T-cell (primary cell): ENCODE results near the gene CAPN14. TPM values are rescaled to one million over a fixed set of nuclear protein-coding genes. Genes with fewer than 3 reads are reported as not detected.

Experiments
- ATAC-seq, 4 experiments: fragments of 200-7000 bp in 3 of 4; fragments of 150-1000 bp in 1 of 4; cut with Tn5 transposase; replicated peaks in 1 of 4; 1 replicate in 3 of 4; 2 replicates in 1 of 4; pipeline ENCODE4 v1.10.0; 2021; ENCODE audit warnings: moderate library complexity in 3 of 4, mild to moderate bottlenecking in 2 of 4, moderate number of reproducible peaks in 1 of 4
- CTCF ChIA-PET, 2 donors: fragments of 300-600 bp; sonication (Branson Sonifier 250); formaldehyde crosslinking; loops; one replicate each; lab custom pipeline; 2022; ENCODE audit warnings: antibody characterized with exemption in 2 of 2; lab: Charles Lee
- POLR2A ChIA-PET, 2 donors: fragments of 300-600 bp; sonication (Branson Sonifier 250); formaldehyde crosslinking; loops; one replicate each; lab custom pipeline; 2022; ENCODE audit warnings: antibody characterized with exemption in 2 of 2; lab: Charles Lee
- DNase-seq, 35 experiments: peaks; one replicate each; pipeline versions ENCODE4 v3.0.0 to v3.0.0-alpha.2; 2013 to 2023
- H3K27ac ChIP-seq: one replicate; pipeline ENCODE4 v1.5.1; 2013; ENCODE audit warnings: low read length
- H3K27me3 ChIP-seq, 2 experiments: replicated peaks in 1 of 2; 1 replicate in 1 of 2; 2 replicates in 1 of 2; pipeline versions ENCODE4 v1.6.1 to v1.7.0; 2013; ENCODE audit warnings: low read length in 1 of 2, mixed read lengths in 1 of 2; ENCODE audit not compliant: control insufficient read depth in 2 of 2, insufficient read depth in 2 of 2; ENCODE audit errors: extremely low read depth in 1 of 2
- H3K36me3 ChIP-seq, 2 donors: 1 replicate in 1 of 2; 2 replicates in 1 of 2; pipeline versions ENCODE4 v1.6.1 to v1.7.0; 2013; ENCODE audit warnings: low read length in 1 of 2; ENCODE audit not compliant: control insufficient read depth in 2 of 2, insufficient read depth in 1 of 2; ENCODE audit errors: extremely low read depth in 1 of 2
- H3K4me1 ChIP-seq, 2 experiments: 1 replicate in 1 of 2; 2 replicates in 1 of 2; pipeline versions ENCODE4 v1.6.1 to v1.7.0; 2013; ENCODE audit warnings: low read length in 2 of 2, mixed read lengths in 1 of 2; ENCODE audit not compliant: insufficient read depth in 2 of 2, control insufficient read depth in 1 of 2; ENCODE audit errors: extremely low read depth in 1 of 2
- H3K4me3 ChIP-seq, 2 donors: 1 replicate in 1 of 2; 2 replicates in 1 of 2; pipeline versions ENCODE4 v1.5.1 to v1.7.0; 2013; ENCODE audit warnings: mild to moderate bottlenecking in 2 of 2, low read length in 1 of 2, moderate library complexity in 1 of 2; ENCODE audit not compliant: control insufficient read depth in 1 of 2; ENCODE audit errors: extremely low read depth in 1 of 2
- H3K9me3 ChIP-seq: 2 replicates; pipeline ENCODE4 v1.7.0; 2013
- H3K27ac Mint-ChIP-seq, 2 donors: one replicate each; pipeline ENCODE4 v1.8.0; 2020 to 2021; ENCODE audit warnings: mild to moderate bottlenecking in 2 of 2, mixed read lengths in 2 of 2
- H3K27me3 Mint-ChIP-seq, 2 donors: one replicate each; pipeline ENCODE4 v1.8.0; 2021 to 2022; ENCODE audit warnings: mixed read lengths in 2 of 2
- H3K36me3 Mint-ChIP-seq: one replicate; pipeline ENCODE4 v1.8.0; 2021; ENCODE audit warnings: mixed read lengths
- H3K4me1 Mint-ChIP-seq, 3 donors: one replicate each; pipeline ENCODE4 v1.8.0; 2020 to 2022; ENCODE audit warnings: mixed read lengths in 3 of 3, mild to moderate bottlenecking in 1 of 3
- H3K4me3 Mint-ChIP-seq, 3 donors: one replicate each; pipeline ENCODE4 v1.8.0; 2020 to 2022; ENCODE audit warnings: mild to moderate bottlenecking in 3 of 3, mixed read lengths in 3 of 3, moderate library complexity in 3 of 3
- H3K9me3 Mint-ChIP-seq, 3 donors: one replicate each; pipeline ENCODE4 v1.8.0; 2020 to 2022; ENCODE audit warnings: mixed read lengths in 3 of 3
- WGBS: methylation state at CpG from one replicate; pipeline ENCODE4 v1.1.5; 2013; ENCODE audit warnings: missing lambda C conversion rate; ENCODE audit not compliant: insufficient coverage; 5-methylcytosine and 5-hydroxymethylcytosine counted together
- total RNA-seq, 35 experiments: library from RNA in 6 of 35; stranded (reverse) in 6 of 35; fragments of 120-200 nt in 1 of 35; gene quantifications; one replicate each; pipeline versions ENCODE4 v1.2.1 to v1.2.4 and lab custom pipeline; 2013 to 2026

CAPN14 gene
- total RNA-seq, 5 donors from 2014 or later (not counting 1 experiment from before 2014, with no cell fraction given), result 0.15 to 0.76 (median 0.55) TPM

GRCh38 chr2:31196622-31197021 lies 20.7 kb downstream of the CAPN14 start:
- no peaks in the 10 kb centered on the region for H3K4me1 ChIP-seq
- Mint-ChIP-seq H3K27me3 (no peaks in the 10 kb centered on the region), H3K36me3 (no peaks in the 10 kb centered on the region), H3K9me3 (peaks cover 0 to 4% (median 0%) of the 10 kb centered on the region in 3 donors), H3K4me1 (no peaks in the 10 kb centered on the region), H3K4me3 (no peak overlapping the region), H3K27ac (no peak overlapping the region)
- WGBS, result 89% methylated on average over 1 of the region's 2 CpGs
- no peaks in the 10 kb centered on the region for H3K27me3 ChIP-seq
- no peak overlapping the region for H3K27ac ChIP-seq
- POLR2A ChIA-PET, result no interaction called here
- ATAC-seq, result no peak
- no peak for DNase-seq
- H3K36me3 ChIP-seq, result no peaks in the 10 kb centered on the region
- CTCF ChIA-PET, result no interaction called here
- H3K4me3 ChIP-seq, result no peak overlapping the region
- H3K9me3 ChIP-seq, result no peaks in the 10 kb centered on the region

GRCh38 chr2:31193806-31194205 lies 23.5 kb downstream of the CAPN14 start:
- no peaks in the 10 kb centered on the region for H3K4me1 ChIP-seq
- H3K36me3 Mint-ChIP-seq, result no peaks in the 10 kb centered on the region
- ChIA-PET CTCF (no interaction called here), POLR2A (no interaction called here)
- WGBS, result 86% methylated on average over 3 of the region's 4 CpGs
- no peak overlapping the region for H3K27ac ChIP-seq
- no peak overlapping the region for H3K27ac Mint-ChIP-seq
- H3K9me3 ChIP-seq, result no peaks in the 10 kb centered on the region
- DNase-seq, result no peak
- no peak overlapping the region for H3K4me3 Mint-ChIP-seq
- ATAC-seq, result no peak
- peaks cover 0 to 2% of the 10 kb centered on the region in 2 experiments for H3K27me3 ChIP-seq
- no peak overlapping the region for H3K4me3 ChIP-seq
- H3K9me3 Mint-ChIP-seq, result peaks cover 0 to 1% (median 0%) of the 10 kb centered on the region in 3 donors
- H3K4me1 Mint-ChIP-seq, result no peaks in the 10 kb centered on the region
- no peaks in the 10 kb centered on the region for H3K36me3 ChIP-seq
- no peaks in the 10 kb centered on the region for H3K27me3 Mint-ChIP-seq

GRCh38 chr2:31192851-31193392 lies 24.4 kb downstream of the CAPN14 start:
- ATAC-seq (no peak), DNase-seq (no peak)
- H3K9me3 Mint-ChIP-seq, result no peaks in the 10 kb centered on the region
- CTCF ChIA-PET, result no interaction called here
- H3K4me1 Mint-ChIP-seq, result no peaks in the 10 kb centered on the region
- Histone ChIP-seq H3K27ac (no peak overlapping the region), H3K4me1 (no peaks in the 10 kb centered on the region), H3K4me3 (no peak overlapping the region), H3K9me3 (no peaks in the 10 kb centered on the region), H3K36me3 (no peaks in the 10 kb centered on the region), H3K27me3 (peaks cover 0 to 2% of the 10 kb centered on the region in 2 experiments)
- no peak overlapping the region for H3K27ac Mint-ChIP-seq
- no peaks in the 10 kb centered on the region for H3K27me3 Mint-ChIP-seq
- H3K36me3 Mint-ChIP-seq, result no peaks in the 10 kb centered on the region
- no peak overlapping the region for H3K4me3 Mint-ChIP-seq
- POLR2A ChIA-PET, result no interaction called here
- WGBS, result 89% methylated on average over 8 of the region's 12 CpGs

GRCh38 chr2:31192396-31192795 lies 24.9 kb downstream of the CAPN14 start:
- ATAC-seq (no peak), DNase-seq (no peak)
- Mint-ChIP-seq H3K27ac (no peak overlapping the region), H3K27me3 (no peaks in the 10 kb centered on the region), H3K4me3 (no peak overlapping the region), H3K4me1 (no peaks in the 10 kb centered on the region), H3K36me3 (no peaks in the 10 kb centered on the region), H3K9me3 (no peaks in the 10 kb centered on the region)
- H3K4me1 ChIP-seq, result no peaks in the 10 kb centered on the region
- no peak overlapping the region for H3K27ac ChIP-seq
- no peaks in the 10 kb centered on the region for H3K36me3 ChIP-seq
- H3K9me3 ChIP-seq, result no peaks in the 10 kb centered on the region
- H3K27me3 ChIP-seq, result peaks cover 0 to 2% of the 10 kb centered on the region in 2 experiments
- H3K4me3 ChIP-seq, result no peak overlapping the region
- CTCF ChIA-PET, result no interaction called here
- POLR2A ChIA-PET, result no interaction called here
- 80% methylated on average over 1 of the region's 2 CpGs for WGBS

- ATAC-seq (no peak), DNase-seq (no peak)
- no peaks in the 10 kb centered on the region for H3K4me1 ChIP-seq
- Mint-ChIP-seq H3K27ac (no peak overlapping the region), H3K36me3 (no peaks in the 10 kb centered on the region), H3K27me3 (no peaks in the 10 kb centered on the region), H3K4me1 (no peaks in the 10 kb centered on the region), H3K9me3 (no peaks in the 10 kb centered on the region), H3K4me3 (no peak overlapping the region)
- no peaks in the 10 kb centered on the region for H3K9me3 ChIP-seq
- CTCF ChIA-PET, result no interaction called here
- no peak overlapping the region for H3K27ac ChIP-seq
- H3K4me3 ChIP-seq, result no peak overlapping the region
- no peaks in the 10 kb centered on the region for H3K36me3 ChIP-seq
- 86% methylated on average over 11 of the region's 11 CpGs for WGBS
- H3K27me3 ChIP-seq, result peaks cover 0 to 2% of the 10 kb centered on the region in 2 experiments
- POLR2A ChIA-PET, result interaction anchor here in 1 of 2 donors (0.6 kb wide), 1 partner anchor 316 kb away, joined by 5 read pairs; no protein-coding TSS in a partner anchor
Measured at GRCh38 chr2:31191931-31192330, 25.4 kb downstream of the CAPN14 start.

GRCh38 chr2:31190188-31190587 lies 27.1 kb downstream of the CAPN14 start:
- H3K36me3 Mint-ChIP-seq, result no peaks in the 10 kb centered on the region
- DNase-seq (no peak), ATAC-seq (no peak)
- Histone ChIP-seq H3K9me3 (no peaks in the 10 kb centered on the region), H3K27ac (no peak overlapping the region), H3K4me3 (no peak overlapping the region), H3K36me3 (no peaks in the 10 kb centered on the region), H3K4me1 (no peaks in the 10 kb centered on the region), H3K27me3 (peaks cover 0 to 2% of the 10 kb centered on the region in 2 experiments)
- H3K9me3 Mint-ChIP-seq, result no peaks in the 10 kb centered on the region
- no peak overlapping the region for H3K4me3 Mint-ChIP-seq
- POLR2A ChIA-PET, result no interaction called here
- no peaks in the 10 kb centered on the region for H3K27me3 Mint-ChIP-seq
- CTCF ChIA-PET, result interaction anchor here in 1 of 2 donors (0.5 kb wide), 1 partner anchor 504 kb away, joined by 4 read pairs; no protein-coding TSS in a partner anchor
- H3K4me1 Mint-ChIP-seq, result no peaks in the 10 kb centered on the region
- no CpG with 5 or more reads among the region's 1 CpG for WGBS
- no peak overlapping the region for H3K27ac Mint-ChIP-seq
